Ascending aorta (tissue), 2 donors: ENCODE measurements around the gene IL18BP. TPM values are rescaled to one million over a fixed set of nuclear protein-coding genes. Genes with fewer than 3 reads are reported as not detected.
A peak's percentile ranks its signal among the peaks of the same experiment; 100 is the strongest.

Experiments used
- DNase-seq, 2 donors: peaks; one replicate each; pipeline ENCODE4 v3.0.0-alpha.2; 2019; ENCODE audit warnings: low spot score in 2 of 2
- H3K27ac ChIP-seq, 2 donors: fragments of 200-600 bp; sonication (generic); one replicate each; pipeline ENCODE4 v1.5.1; 2016 to 2017; ENCODE audit warnings: mild to moderate bottlenecking in 1 of 2
- H3K27me3 ChIP-seq: fragments of 200-600 bp; sonication (generic); one replicate; pipeline ENCODE4 v1.5.1; 2017
- H3K36me3 ChIP-seq, 2 donors: fragments of 200-600 bp; sonication (generic); one replicate each; pipeline ENCODE4 v1.5.1; 2016
- H3K4me1 ChIP-seq, 2 donors: fragments of 200-600 bp; sonication (generic); one replicate each; pipeline ENCODE4 v1.5.1; 2016 to 2017; ENCODE audit warnings: mild to moderate bottlenecking in 1 of 2
- H3K4me3 ChIP-seq, 2 donors: fragments of 200-600 bp; sonication (generic); one replicate each; pipeline ENCODE4 v1.5.1; 2016 to 2017; ENCODE audit warnings: mild to moderate bottlenecking in 1 of 2
- H3K9me3 ChIP-seq, 2 donors: fragments of 200-600 bp; sonication (generic); one replicate each; pipeline ENCODE4 v1.5.1; 2016
- intact Hi-C: fragments of 100-400 bp; cut with DNase I; formaldehyde crosslinking; loops from one replicate; pipeline ENCODE4 v1.15.1; 2023
- total RNA-seq: library from RNA; depleted of rRNA; stranded (reverse); fragments of >200 nt; gene quantifications from one replicate; pipeline ENCODE4 v1.1.0, GENCODE V29; 2016
- TF ChIP-seq, protein P1 (sequence below), 3 experiments: fragments of 200-600 bp in 2 of 3; fragments of 450-650 bp in 1 of 3; sonication (generic) in 2 of 3; IDR thresholded peaks; one replicate each; pipeline ENCODE4 v1.5.1; 2016 to 2019; ENCODE audit warnings: antibody characterized with exemption in 3 of 3, mild to moderate bottlenecking in 1 of 3, moderate library complexity in 1 of 3

IL18BP gene
- total RNA-seq, 1 donor from 2014 or later: 5.0 TPM

DNA sequence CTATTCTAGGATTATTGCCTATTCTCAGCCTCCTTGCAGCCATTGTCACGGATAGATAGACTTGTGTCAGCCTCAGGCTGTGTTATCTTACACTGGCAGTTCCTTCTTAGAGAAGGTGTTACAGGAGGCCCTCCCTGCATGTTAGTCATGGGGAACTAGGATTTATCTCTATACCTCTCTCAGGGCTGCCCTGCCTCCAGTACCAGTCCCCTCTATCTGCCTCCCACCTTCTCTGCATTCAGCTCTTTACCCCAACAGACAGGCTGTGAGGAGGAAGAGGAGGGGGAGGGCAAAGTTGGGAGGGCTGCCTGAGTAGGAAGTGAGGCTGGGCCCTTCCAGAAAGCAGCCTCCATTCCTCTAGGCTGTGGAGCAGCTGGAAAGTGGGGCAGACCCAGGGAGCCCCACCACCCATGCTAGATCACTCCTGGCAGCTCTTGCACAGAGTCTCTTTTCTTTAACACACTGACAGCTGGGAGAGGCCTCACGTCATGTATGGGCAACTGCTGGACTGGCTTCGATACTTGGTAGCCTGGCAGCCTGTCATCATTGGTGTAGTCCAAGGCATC, 2.9 kb upstream of the IL18BP start:
- no peaks in the 10 kb centered on the region for H3K27me3 ChIP-seq
- TF ChIP-seq, protein P1, sequence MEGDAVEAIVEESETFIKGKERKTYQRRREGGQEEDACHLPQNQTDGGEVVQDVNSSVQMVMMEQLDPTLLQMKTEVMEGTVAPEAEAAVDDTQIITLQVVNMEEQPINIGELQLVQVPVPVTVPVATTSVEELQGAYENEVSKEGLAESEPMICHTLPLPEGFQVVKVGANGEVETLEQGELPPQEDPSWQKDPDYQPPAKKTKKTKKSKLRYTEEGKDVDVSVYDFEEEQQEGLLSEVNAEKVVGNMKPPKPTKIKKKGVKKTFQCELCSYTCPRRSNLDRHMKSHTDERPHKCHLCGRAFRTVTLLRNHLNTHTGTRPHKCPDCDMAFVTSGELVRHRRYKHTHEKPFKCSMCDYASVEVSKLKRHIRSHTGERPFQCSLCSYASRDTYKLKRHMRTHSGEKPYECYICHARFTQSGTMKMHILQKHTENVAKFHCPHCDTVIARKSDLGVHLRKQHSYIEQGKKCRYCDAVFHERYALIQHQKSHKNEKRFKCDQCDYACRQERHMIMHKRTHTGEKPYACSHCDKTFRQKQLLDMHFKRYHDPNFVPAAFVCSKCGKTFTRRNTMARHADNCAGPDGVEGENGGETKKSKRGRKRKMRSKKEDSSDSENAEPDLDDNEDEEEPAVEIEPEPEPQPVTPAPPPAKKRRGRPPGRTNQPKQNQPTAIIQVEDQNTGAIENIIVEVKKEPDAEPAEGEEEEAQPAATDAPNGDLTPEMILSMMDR (IDR thresholded peaks at IDR 0.05): no peak
- intact Hi-C loops: no loop called here
- H3K4me1 ChIP-seq: peaks cover 8% of the 10 kb centered on the region in 2 donors
- no peaks in the 10 kb centered on the region for H3K9me3 ChIP-seq
- H3K36me3 ChIP-seq: peaks cover 11 to 35% of the 10 kb centered on the region in 2 donors
- no peak overlapping the region for H3K27ac ChIP-seq
- H3K4me3 ChIP-seq: no peak overlapping the region
- no peak for DNase-seq

DNA sequence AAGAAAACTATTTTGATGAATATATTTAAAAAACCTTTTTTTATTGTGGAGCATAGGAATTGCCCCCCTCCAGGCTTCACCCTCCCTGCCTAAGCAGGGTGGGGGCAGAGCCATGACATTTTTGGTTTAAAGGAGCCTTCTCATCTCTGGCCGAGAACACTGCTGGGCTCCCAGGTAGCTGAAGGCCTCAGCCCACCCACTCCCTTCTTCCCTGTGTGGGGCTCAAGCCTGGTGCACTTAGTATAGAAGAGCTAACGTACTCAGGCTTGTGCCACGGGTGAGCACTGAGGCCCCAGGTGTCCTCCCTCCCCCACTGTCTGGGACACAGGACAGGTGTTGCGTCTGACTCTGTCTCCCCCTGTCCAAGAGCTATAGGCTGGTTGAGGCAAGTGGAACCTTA, 2.2 kb upstream of the IL18BP start:
- peaks cover 8% of the 10 kb centered on the region in 2 donors for H3K4me1 ChIP-seq
- H3K36me3 ChIP-seq: peaks cover 12 to 37% of the 10 kb centered on the region in 2 donors
- intact Hi-C loops: no loop called here
- no peak for DNase-seq
- TF ChIP-seq, protein P1 (IDR thresholded peaks at IDR 0.05): no peak
- H3K27ac ChIP-seq: no peak overlapping the region
- no peaks in the 10 kb centered on the region for H3K27me3 ChIP-seq
- H3K9me3 ChIP-seq: no peaks in the 10 kb centered on the region
- no peak overlapping the region for H3K4me3 ChIP-seq

DNA sequence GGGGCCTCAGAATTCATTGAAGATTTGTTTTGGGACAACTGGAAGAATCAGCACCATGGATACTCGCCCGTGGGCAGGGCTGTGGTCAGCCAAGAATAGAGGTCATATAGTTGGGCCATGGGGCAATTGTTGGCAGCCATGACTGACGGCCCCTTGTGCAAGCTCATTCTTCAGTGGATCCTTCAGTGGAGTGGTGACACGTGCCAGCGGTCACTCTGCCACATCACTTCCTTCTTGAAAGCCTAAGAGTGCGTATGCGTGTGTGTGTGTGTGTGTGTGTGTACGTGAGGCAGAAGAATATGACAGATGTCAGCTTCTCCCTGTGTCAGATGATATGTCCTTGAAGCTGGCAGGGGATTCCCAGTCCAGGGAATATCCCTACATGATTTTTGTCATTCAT, 1.8 kb upstream of the IL18BP start:
- TF ChIP-seq, protein P1 (IDR thresholded peaks at IDR 0.05): no peak
- no peak overlapping the region for H3K27ac ChIP-seq
- peaks cover 8% of the 10 kb centered on the region in 2 donors for H3K4me1 ChIP-seq
- peak in 1 of 2 donors; percentile 59 for DNase-seq
- H3K27me3 ChIP-seq: no peaks in the 10 kb centered on the region
- peaks cover 16 to 40% of the 10 kb centered on the region in 2 donors for H3K36me3 ChIP-seq
- intact Hi-C loops: no loop called here
- no peak overlapping the region for H3K4me3 ChIP-seq
- H3K9me3 ChIP-seq: no peaks in the 10 kb centered on the region

DNA sequence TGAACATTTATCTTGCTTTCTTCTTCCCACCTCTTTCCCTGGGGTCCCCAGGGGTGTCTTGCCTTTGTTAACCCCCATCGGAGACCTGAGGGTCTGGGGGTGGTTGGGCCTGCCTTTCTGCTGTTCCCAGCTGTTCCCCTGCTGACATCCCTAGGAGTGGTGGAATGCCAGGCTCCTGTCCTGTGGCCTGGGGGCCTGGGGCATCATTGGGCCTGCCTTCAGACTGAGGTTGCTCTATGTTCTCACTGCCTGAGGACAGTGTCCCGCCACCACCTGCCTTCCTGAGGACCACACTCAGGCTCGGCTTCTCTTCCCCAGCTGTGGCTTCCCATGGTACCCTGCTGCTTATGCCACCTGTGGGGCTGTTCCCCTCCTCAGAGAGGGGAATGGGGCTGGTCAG, 1.1 kb upstream of the IL18BP start:
- peaks cover 8% of the 10 kb centered on the region in 2 donors for H3K4me1 ChIP-seq
- intact Hi-C loops: no loop called here
- TF ChIP-seq, protein P1 (IDR thresholded peaks at IDR 0.05): no peak
- no peak overlapping the region for H3K4me3 ChIP-seq
- no peaks in the 10 kb centered on the region for H3K27me3 ChIP-seq
- no peak overlapping the region for H3K27ac ChIP-seq
- no peak for DNase-seq
- peaks cover 22 to 43% of the 10 kb centered on the region in 2 donors for H3K36me3 ChIP-seq
- no peaks in the 10 kb centered on the region for H3K9me3 ChIP-seq

DNA sequence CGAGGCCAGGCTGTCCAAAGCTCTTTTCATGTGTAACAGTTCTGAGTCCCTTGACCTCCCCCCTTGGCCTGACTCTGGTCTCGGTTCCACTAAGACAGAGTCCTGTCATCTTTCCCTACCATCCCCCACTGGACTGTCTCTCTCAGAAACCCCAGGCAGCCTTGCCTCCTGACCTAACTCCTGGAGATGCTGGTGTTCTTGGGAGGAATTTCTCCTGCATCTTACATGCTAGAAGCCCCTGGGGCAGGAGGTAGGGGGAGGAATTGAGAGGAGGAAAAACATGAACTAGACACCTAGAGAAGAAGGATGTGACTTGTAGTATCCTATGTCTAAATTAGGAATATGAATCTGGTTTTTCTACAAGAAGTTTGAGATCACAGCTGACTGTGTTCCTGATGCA, 648 bp upstream of the IL18BP start:
- Histone ChIP-seq H3K9me3 (no peaks in the 10 kb centered on the region), H3K36me3 (peaks cover 27 to 42% of the 10 kb centered on the region in 2 donors), H3K4me3 (no peak overlapping the region), H3K4me1 (peaks cover 8% of the 10 kb centered on the region in 2 donors), H3K27ac (peak overlapping the region; percentile 59 to 67), H3K27me3 (no peaks in the 10 kb centered on the region)
- intact Hi-C loops: no loop called here
- no peak for DNase-seq
- TF ChIP-seq, protein P1 (IDR thresholded peaks at IDR 0.05): no peak

DNA sequence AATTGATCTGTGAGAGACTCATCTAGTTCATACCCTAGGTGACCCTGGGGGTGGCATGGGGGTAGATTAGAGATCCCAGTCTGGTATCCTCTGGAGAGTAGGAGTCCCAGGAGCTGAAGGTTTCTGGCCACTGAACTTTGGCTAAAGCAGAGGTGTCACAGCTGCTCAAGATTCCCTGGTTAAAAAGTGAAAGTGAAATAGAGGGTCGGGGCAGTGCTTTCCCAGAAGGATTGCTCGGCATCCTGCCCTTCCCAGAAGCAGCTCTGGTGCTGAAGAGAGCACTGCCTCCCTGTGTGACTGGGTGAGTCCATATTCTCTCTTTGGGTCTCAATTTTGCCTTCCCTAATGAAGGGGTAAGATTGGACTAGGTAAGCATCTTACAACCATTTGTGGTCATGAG, 653 bp downstream of the IL18BP start:
- peak in 1 of 2 donors; percentile 65 for DNase-seq
- peaks cover 8% of the 10 kb centered on the region in 2 donors for H3K4me1 ChIP-seq
- TF ChIP-seq, protein P1 (IDR thresholded peaks at IDR 0.05): no peak
- peaks cover 40 to 50% of the 10 kb centered on the region in 2 donors for H3K36me3 ChIP-seq
- intact Hi-C loops: no loop called here
- peak overlapping the region; percentile 59 to 67 for H3K27ac ChIP-seq
- peak overlapping the region; percentile 7 to 45 for H3K4me3 ChIP-seq
- no peaks in the 10 kb centered on the region for H3K27me3 ChIP-seq
- H3K9me3 ChIP-seq: no peaks in the 10 kb centered on the region
